Measurements from ENCODE around the gene ZSWIM7. TPM values are rescaled to one million over a fixed set of nuclear protein-coding genes. Genes with fewer than 3 reads are reported as not detected.
"Not testable (repeated sequence)": the region's sequence is repeated elsewhere in the genome, so short reads cannot be mapped to it uniquely, and the experiment has no call there.

ZSWIM7 gene
- polyA plus RNA-seq, 3 donors = 43.1 to 70.1 (median 67.1) TPM

DNA sequence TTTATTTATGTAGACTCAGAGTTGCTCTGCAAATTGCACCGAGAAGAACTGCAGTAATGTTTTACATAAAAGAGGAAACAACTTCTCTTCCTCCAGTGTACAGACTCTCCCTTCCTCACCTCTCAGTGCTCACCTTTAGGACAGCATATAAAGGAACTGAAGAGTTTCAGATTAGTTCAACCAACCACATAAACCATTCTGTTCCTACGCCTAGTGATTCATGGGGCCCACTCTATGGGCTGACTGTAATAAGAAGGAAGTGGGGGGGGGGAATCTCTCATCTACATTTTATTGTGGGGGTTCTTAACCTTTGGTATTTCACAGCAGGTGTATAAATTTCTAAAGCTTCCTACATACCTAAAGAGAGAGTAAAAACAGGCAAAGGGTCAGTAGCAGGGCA, 18.3 kb downstream of the ZSWIM7 start:
- H3K4me2 ChIP-seq (replicated peaks; ENCODE audit: extremely low read depth, low read length, poor library complexity, severe bottlenecking) = no peak overlapping the region
- Mint-ChIP-seq H3K4me1 (peaks cover 19% of the 10 kb centered on the region), H3K27ac (peak overlapping the region in 6 of 7 donors; percentile 4 to 89 (median 48)), H3K27me3 (ENCODE audit: low read depth in 3 of 3) (no peaks in the 10 kb centered on the region), H3K9me3 (no peaks in the 10 kb centered on the region), H3K4me3 (no peak overlapping the region), H3K36me3 (peaks cover 68 to 76% of the 10 kb centered on the region in 2 donors)
- intact Hi-C loops (cut with micrococcal nuclease) = no loop called here
- H3K9ac ChIP-seq (ENCODE audit: insufficient read depth, low read length, poor library complexity, severe bottlenecking) = no peak overlapping the region
- peak overlapping the region in 1 of 2 donors; percentile 47 for H3K27ac ChIP-seq (ENCODE audit: low read depth in 1 of 2, low read length in 2 of 2)
- H3K4me1 ChIP-seq (ENCODE audit: control insufficient read depth in 1 of 2, insufficient read depth in 2 of 2, low read length in 2 of 2) = peaks cover 20 to 27% of the 10 kb centered on the region in 2 donors
- peaks cover 54 to 89% of the 10 kb centered on the region in 2 donors for H3K36me3 ChIP-seq (replicated peaks in 1 of 2; ENCODE audit: control insufficient read depth in 1 of 2, insufficient read depth in 2 of 2, low read length in 2 of 2)
- WGBS (ENCODE audit: insufficient coverage) = no CpG with 5 or more reads among the region's 2 CpGs
- H2AFZ ChIP-seq (ENCODE audit: insufficient read depth, low read depth, low read length, poor library complexity, severe bottlenecking) = no peak overlapping the region
- H3K27me3 ChIP-seq (ENCODE audit: control insufficient read depth in 2 of 2, insufficient read depth in 2 of 2, low read length in 2 of 2) = no peaks in the 10 kb centered on the region
- no peaks in the 10 kb centered on the region for H3K9me3 ChIP-seq (replicated peaks in 1 of 2; ENCODE audit: control insufficient read depth in 1 of 2, insufficient read depth in 1 of 2, low read length in 2 of 2)
- DNase-seq = peak in 2 of 3 donors; percentile 26 to 49
- peaks cover 11% of the 10 kb centered on the region for H4K20me1 ChIP-seq (ENCODE audit: insufficient read depth, low read length)
- H3K4me3 ChIP-seq (replicated peaks in 1 of 3; ENCODE audit: low read depth in 2 of 3, low read length in 3 of 3) = no peak overlapping the region
- TF ChIP-seq, protein P1, sequence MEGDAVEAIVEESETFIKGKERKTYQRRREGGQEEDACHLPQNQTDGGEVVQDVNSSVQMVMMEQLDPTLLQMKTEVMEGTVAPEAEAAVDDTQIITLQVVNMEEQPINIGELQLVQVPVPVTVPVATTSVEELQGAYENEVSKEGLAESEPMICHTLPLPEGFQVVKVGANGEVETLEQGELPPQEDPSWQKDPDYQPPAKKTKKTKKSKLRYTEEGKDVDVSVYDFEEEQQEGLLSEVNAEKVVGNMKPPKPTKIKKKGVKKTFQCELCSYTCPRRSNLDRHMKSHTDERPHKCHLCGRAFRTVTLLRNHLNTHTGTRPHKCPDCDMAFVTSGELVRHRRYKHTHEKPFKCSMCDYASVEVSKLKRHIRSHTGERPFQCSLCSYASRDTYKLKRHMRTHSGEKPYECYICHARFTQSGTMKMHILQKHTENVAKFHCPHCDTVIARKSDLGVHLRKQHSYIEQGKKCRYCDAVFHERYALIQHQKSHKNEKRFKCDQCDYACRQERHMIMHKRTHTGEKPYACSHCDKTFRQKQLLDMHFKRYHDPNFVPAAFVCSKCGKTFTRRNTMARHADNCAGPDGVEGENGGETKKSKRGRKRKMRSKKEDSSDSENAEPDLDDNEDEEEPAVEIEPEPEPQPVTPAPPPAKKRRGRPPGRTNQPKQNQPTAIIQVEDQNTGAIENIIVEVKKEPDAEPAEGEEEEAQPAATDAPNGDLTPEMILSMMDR (IDR thresholded peaks at IDR 0.05) = no peak
- H3K79me2 ChIP-seq (ENCODE audit: insufficient read depth, low read length) = no peaks in the 10 kb centered on the region

DNA sequence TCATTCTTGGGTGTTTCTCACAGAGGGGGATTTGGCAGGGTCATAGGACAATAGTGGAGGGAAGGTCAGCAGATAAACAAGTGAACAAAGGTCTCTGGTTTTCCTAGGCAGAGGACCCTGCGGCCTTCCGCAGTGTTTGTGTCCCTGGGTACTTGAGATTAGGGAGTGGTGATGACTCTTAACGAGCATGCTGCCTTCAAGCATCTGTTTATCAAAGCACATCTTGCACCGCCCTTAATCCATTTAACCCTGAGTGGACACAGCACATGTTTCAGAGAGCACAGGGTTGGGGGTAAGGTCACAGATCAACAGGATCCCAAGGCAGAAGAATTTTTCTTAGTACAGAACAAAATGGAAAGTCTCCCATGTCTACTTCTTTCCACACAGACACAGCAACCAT, 20.5 kb downstream of the ZSWIM7 start:
- intact Hi-C loops (cut with micrococcal nuclease); H2AFZ ChIP-seq (ENCODE audit: insufficient read depth, low read depth, low read length, poor library complexity, severe bottlenecking); H3K9me3 ChIP-seq (replicated peaks in 1 of 2; ENCODE audit: control insufficient read depth in 1 of 2, insufficient read depth in 1 of 2, low read length in 2 of 2); H3K27me3 Mint-ChIP-seq (ENCODE audit: low read depth in 3 of 3); H3K79me2 ChIP-seq (ENCODE audit: insufficient read depth, low read length); H3K27ac ChIP-seq (ENCODE audit: low read depth in 1 of 2, low read length in 2 of 2); H3K9me3 Mint-ChIP-seq; H3K27me3 ChIP-seq (ENCODE audit: control insufficient read depth in 2 of 2, insufficient read depth in 2 of 2, low read length in 2 of 2); DNase-seq; H3K4me2 ChIP-seq (replicated peaks; ENCODE audit: extremely low read depth, low read length, poor library complexity, severe bottlenecking); H3K9ac ChIP-seq (ENCODE audit: insufficient read depth, low read length, poor library complexity, severe bottlenecking); H3K4me3 Mint-ChIP-seq; H3K4me3 ChIP-seq (replicated peaks in 1 of 3; ENCODE audit: low read depth in 2 of 3, low read length in 3 of 3): not testable (repeated sequence)
- H3K27ac Mint-ChIP-seq = peak overlapping the region in 1 of 7 donors; percentile 63
- Histone ChIP-seq H3K4me1 (ENCODE audit: control insufficient read depth in 1 of 2, insufficient read depth in 2 of 2, low read length in 2 of 2) (peaks cover 20 to 27% of the 10 kb centered on the region in 2 donors), H3K36me3 (replicated peaks in 1 of 2; ENCODE audit: control insufficient read depth in 1 of 2, insufficient read depth in 2 of 2, low read length in 2 of 2) (peaks cover 50 to 84% of the 10 kb centered on the region in 2 donors), H4K20me1 (ENCODE audit: insufficient read depth, low read length) (peaks cover 11% of the 10 kb centered on the region)
- no CpG with 5 or more reads among the region's 4 CpGs for WGBS (ENCODE audit: insufficient coverage)
- H3K36me3 Mint-ChIP-seq = peaks cover 65 to 72% of the 10 kb centered on the region in 2 donors
- peaks cover 19% of the 10 kb centered on the region for H3K4me1 Mint-ChIP-seq
